ENCODE results near the gene NAXE. TPM values are rescaled to one million over a fixed set of nuclear protein-coding genes. Genes with fewer than 3 reads are reported as not detected.

Gene NAXE
- total RNA-seq, 1 experiment from 2014 or later: 90.3 TPM

- no peak for DNase-seq
- POLR2A ChIA-PET (ENCODE audit: unreplicated experiment): no interaction called here
- no peaks in the 10 kb centered on the region for H3K79me2 ChIP-seq (ENCODE audit: low read depth)
- H3K9me3 ChIP-seq (ENCODE audit: insufficient read depth, low read depth): no peaks in the 10 kb centered on the region
- H4K20me1 ChIP-seq (ENCODE audit: insufficient read depth): peaks cover 94% of the 10 kb centered on the region
- peaks cover 61% of the 10 kb centered on the region for H3F3A ChIP-seq (ENCODE audit: insufficient read depth, low read depth)
- no TSS peak for BruUV-seq (replicated peaks)
- H3K4me1 ChIP-seq (replicated peaks; ENCODE audit: insufficient read depth): peaks cover 28% of the 10 kb centered on the region
- no peak overlapping the region for H3K27ac ChIP-seq
- intact Hi-C loops (cut with micrococcal nuclease; ENCODE audit: unreplicated experiment): no loop called here
- CTCF ChIA-PET: no interaction called here
- no peak for TF ChIP-seq CTCF (conservative IDR thresholded peaks at IDR 0.05)
- no peak for TF ChIP-seq EZH2 (IDR thresholded peaks at IDR 0.05; ENCODE audit: low read depth)
- no peak overlapping the region for H3K4me2 ChIP-seq
- no peak overlapping the region for H3K4me3 ChIP-seq
- H3K36me3 ChIP-seq (ENCODE audit: low read depth): peaks cover 19% of the 10 kb centered on the region
- no peaks in the 10 kb centered on the region for H3K9me2 ChIP-seq (ENCODE audit: insufficient read depth)
- H2AFZ ChIP-seq: no peak overlapping the region
- H3K27me3 ChIP-seq (ENCODE audit: insufficient read depth, low read depth): no peaks in the 10 kb centered on the region
Measured at GRCh38 chr1:156642265-156643048, 50.9 kb downstream of the NAXE start.

DNA sequence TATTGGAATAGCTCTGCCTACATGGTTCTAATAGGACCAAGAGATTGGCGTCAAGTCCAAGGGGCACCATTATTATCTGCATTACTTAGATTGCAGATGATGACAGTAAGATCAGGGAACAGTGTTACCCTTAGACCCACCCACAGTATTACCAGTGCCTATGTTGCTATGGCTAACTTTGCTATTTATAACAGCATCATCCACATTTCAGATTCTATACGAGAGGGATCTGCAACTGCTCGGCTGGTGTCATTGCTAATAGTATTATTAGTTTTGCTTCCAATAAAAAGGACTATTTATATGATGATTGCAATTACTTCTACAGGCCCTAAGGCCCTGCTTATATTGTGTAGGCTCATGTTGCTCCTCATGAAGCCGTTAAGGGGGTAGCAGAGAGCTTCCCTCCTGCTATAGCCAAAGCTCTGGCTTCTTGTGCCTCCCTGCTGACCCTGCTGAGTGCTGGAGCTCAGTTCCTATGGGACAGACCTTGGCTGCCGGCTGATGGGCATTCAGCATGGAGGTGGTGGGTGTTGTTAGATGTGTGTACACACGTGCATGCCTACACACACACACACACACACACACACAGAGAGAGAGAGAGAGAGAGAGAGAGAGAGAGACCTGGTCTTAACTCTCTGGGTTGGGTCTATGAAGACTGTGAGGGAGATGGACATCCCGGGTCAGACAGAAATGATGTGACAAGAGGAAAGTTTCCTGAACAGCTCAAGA, 51.6 kb downstream of the NAXE start:
- Histone ChIP-seq H3K9me2 (ENCODE audit: insufficient read depth) (no peaks in the 10 kb centered on the region), H4K20me1 (ENCODE audit: insufficient read depth) (peaks cover 96% of the 10 kb centered on the region), H2AFZ (no peak overlapping the region), H3F3A (ENCODE audit: insufficient read depth, low read depth) (peaks cover 61% of the 10 kb centered on the region), H3K4me2 (no peak overlapping the region), H3K27me3 (ENCODE audit: insufficient read depth, low read depth) (no peaks in the 10 kb centered on the region), H3K36me3 (ENCODE audit: low read depth) (peaks cover 19% of the 10 kb centered on the region), H3K79me2 (ENCODE audit: low read depth) (no peaks in the 10 kb centered on the region), H3K4me3 (no peak overlapping the region), H3K4me1 (replicated peaks; ENCODE audit: insufficient read depth) (peaks cover 27% of the 10 kb centered on the region), H3K27ac (no peak overlapping the region), H3K9me3 (ENCODE audit: insufficient read depth, low read depth) (no peaks in the 10 kb centered on the region)
- CTCF ChIA-PET: no interaction called here
- POLR2A ChIA-PET (ENCODE audit: unreplicated experiment): no interaction called here
- no peak for DNase-seq
- TF ChIP-seq EZH2 (IDR thresholded peaks at IDR 0.05; ENCODE audit: low read depth): no peak
- TF ChIP-seq CTCF (conservative IDR thresholded peaks at IDR 0.05): no peak
- intact Hi-C loops (cut with micrococcal nuclease; ENCODE audit: unreplicated experiment): no loop called here
- BruUV-seq (replicated peaks): no TSS peak

- CTCF ChIA-PET: no interaction called here
- Histone ChIP-seq H3K79me2 (ENCODE audit: low read depth) (no peaks in the 10 kb centered on the region), H3K36me3 (ENCODE audit: low read depth) (peaks cover 19% of the 10 kb centered on the region), H2AFZ (no peak overlapping the region), H3K9me3 (ENCODE audit: insufficient read depth, low read depth) (no peaks in the 10 kb centered on the region), H3K4me2 (no peak overlapping the region), H3K9me2 (ENCODE audit: insufficient read depth) (no peaks in the 10 kb centered on the region), H3K27ac (no peak overlapping the region), H3K4me1 (replicated peaks; ENCODE audit: insufficient read depth) (peaks cover 22% of the 10 kb centered on the region), H3K4me3 (no peak overlapping the region), H4K20me1 (ENCODE audit: insufficient read depth) (peaks cover 96% of the 10 kb centered on the region), H3F3A (ENCODE audit: insufficient read depth, low read depth) (peaks cover 56% of the 10 kb centered on the region), H3K27me3 (ENCODE audit: insufficient read depth, low read depth) (no peaks in the 10 kb centered on the region)
- DNase-seq: no peak
- BruUV-seq (replicated peaks): no TSS peak
- POLR2A ChIA-PET (ENCODE audit: unreplicated experiment): no interaction called here
- intact Hi-C loops (cut with micrococcal nuclease; ENCODE audit: unreplicated experiment): no loop called here
- TF ChIP-seq EZH2 (IDR thresholded peaks at IDR 0.05; ENCODE audit: low read depth): no peak
- TF ChIP-seq CTCF (conservative IDR thresholded peaks at IDR 0.05): no peak
Measured at GRCh38 chr1:156643778-156644092, 52.2 kb downstream of the NAXE start.

Other genes with a start within 250 kb of the NAXE start
- 1.8 and 4.0 TPM in 2 replicates for gene RHBG, start 222.6 kb upstream of the NAXE start, total RNA-seq (2021)
- gene MEF2D, start 91.0 kb upstream of the NAXE start, total RNA-seq (2021): 25.5 and 33.5 TPM in 2 replicates
- gene IQGAP3, start 19.2 kb upstream of the NAXE start, total RNA-seq (2021): 63.1 and 63.4 TPM in 2 replicates
- not detected in 2 replicates for gene TTC24, start 12.1 kb upstream of the NAXE start, total RNA-seq (2021)
- gene GPATCH4, start 9.7 kb downstream of the NAXE start, total RNA-seq (2021): 17.5 and 17.6 TPM in 2 replicates
- gene HAPLN2, start 27.6 kb downstream of the NAXE start, total RNA-seq (2021): 0.58 TPM in 1 of 2 replicates, not detected in the other
- not detected in 2 replicates for gene BCAN, start 50.3 kb downstream of the NAXE start, total RNA-seq (2021)
- gene NES, start 85.6 kb downstream of the NAXE start, total RNA-seq (2021): 6.8 and 7.0 TPM in 2 replicates
- 142 and 286 TPM in 2 replicates for gene CRABP2, start 113.8 kb downstream of the NAXE start, total RNA-seq (2021)
- gene METTL25B, start 136.7 kb downstream of the NAXE start, total RNA-seq (2021): 51.0 and 77.7 TPM in 2 replicates
- gene ISG20L2, start 137.0 kb downstream of the NAXE start, total RNA-seq (2021): 25.4 and 33.2 TPM in 2 replicates
- 74.1 and 85.3 TPM in 2 replicates for gene MRPL24, start 149.3 kb downstream of the NAXE start, total RNA-seq (2021)
- 472 and 498 TPM in 2 replicates for gene HDGF, start 159.9 kb downstream of the NAXE start, total RNA-seq (2021)
- gene PRCC, start 175.8 kb downstream of the NAXE start, total RNA-seq (2021): 47.8 and 56.6 TPM in 2 replicates
- 4.0 and 5.8 TPM in 2 replicates for gene SH2D2A, start 225.1 kb downstream of the NAXE start, total RNA-seq (2021)